H54 (cell line): ENCODE data around the gene TAS1R3.

Experiments
- DNase-seq: peaks from one replicate; pipeline ENCODE4 v3.0.0; 2011; ENCODE audit warnings: low spot score, mixed read lengths; ENCODE audit not compliant: insufficient read length
- FAIRE-seq: peaks from 3 replicates; lab custom pipeline; 2011; peaks lifted over from hg19 to GRCh38; lab: Jason Lieb, UNC
- POLR2A ChIP-seq: IDR thresholded peaks from 2 replicates; pipeline ENCODE4 v1.6.1; 2011; ENCODE audit warnings: low read depth, mild to moderate bottlenecking, low read length

TAS1R3 gene

GRCh38 chr1:1291023-1291528 lies 40.0 kb upstream of the TAS1R3 start:
- TF ChIP-seq POLR2A: no peak
- DNase-seq (no peak), FAIRE-seq (no peak)

- no peak for TF ChIP-seq POLR2A
- FAIRE-seq: no peak
- no peak for DNase-seq
These were observed 39.3 kb upstream of the TAS1R3 start for GRCh38 chr1:1291548-1292441.

GRCh38 chr1:1292442-1292779 lies 38.7 kb upstream of the TAS1R3 start:
- FAIRE-seq (no peak), DNase-seq (no peak)
- TF ChIP-seq POLR2A: no peak

- FAIRE-seq (no peak), DNase-seq (no peak)
- TF ChIP-seq POLR2A: no peak
These were observed 38.2 kb upstream of the TAS1R3 start for GRCh38 chr1:1292851-1293250.

GRCh38 chr1:1293263-1294249 lies 37.5 kb upstream of the TAS1R3 start:
- no peak for TF ChIP-seq POLR2A
- DNase-seq: no peak
- FAIRE-seq: no peak

- FAIRE-seq (no peak), DNase-seq (no peak)
- no peak for TF ChIP-seq POLR2A
These were observed 36.7 kb upstream of the TAS1R3 start for GRCh38 chr1:1294250-1294890.

GRCh38 chr1:1295154-1295923 lies 35.7 kb upstream of the TAS1R3 start:
- FAIRE-seq (no peak), DNase-seq (no peak)
- no peak for TF ChIP-seq POLR2A

- DNase-seq (no peak), FAIRE-seq (no peak)
- TF ChIP-seq POLR2A: no peak
These were observed 34.7 kb upstream of the TAS1R3 start for GRCh38 chr1:1296070-1297061.

- DNase-seq: no peak
- no peak for TF ChIP-seq POLR2A
- FAIRE-seq: no peak
These were observed 33.2 kb upstream of the TAS1R3 start for GRCh38 chr1:1297802-1298424.

- DNase-seq: no peak
- TF ChIP-seq POLR2A: no peak
- FAIRE-seq: no peak
These were observed 32.0 kb upstream of the TAS1R3 start for GRCh38 chr1:1298861-1299685.
